ENCODE results near the gene OSGIN1. TPM values are rescaled to one million over a fixed set of nuclear protein-coding genes. Genes with fewer than 3 reads are reported as not detected.
A peak's percentile ranks its signal among the peaks of the same experiment; 100 is the strongest.

The OSGIN1 gene
- total RNA-seq, 1 experiment from 2014 or later = 1.7 TPM

GRCh38 chr16:83953796-83954576 is 946 bp downstream of the OSGIN1 start (continued):
- TF ChIP-seq, protein P1, sequence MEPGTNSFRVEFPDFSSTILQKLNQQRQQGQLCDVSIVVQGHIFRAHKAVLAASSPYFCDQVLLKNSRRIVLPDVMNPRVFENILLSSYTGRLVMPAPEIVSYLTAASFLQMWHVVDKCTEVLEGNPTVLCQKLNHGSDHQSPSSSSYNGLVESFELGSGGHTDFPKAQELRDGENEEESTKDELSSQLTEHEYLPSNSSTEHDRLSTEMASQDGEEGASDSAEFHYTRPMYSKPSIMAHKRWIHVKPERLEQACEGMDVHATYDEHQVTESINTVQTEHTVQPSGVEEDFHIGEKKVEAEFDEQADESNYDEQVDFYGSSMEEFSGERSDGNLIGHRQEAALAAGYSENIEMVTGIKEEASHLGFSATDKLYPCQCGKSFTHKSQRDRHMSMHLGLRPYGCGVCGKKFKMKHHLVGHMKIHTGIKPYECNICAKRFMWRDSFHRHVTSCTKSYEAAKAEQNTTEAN (CRISPR knock-in tag; IDR thresholded peaks at IDR 0.05) = no peak

GRCh38 chr16:83954577-83955016 is 1.6 kb downstream of the OSGIN1 start:
- Mint-ChIP-seq H3K27me3 (ENCODE audit: low read depth) (no peaks in the 10 kb centered on the region), H3K27ac (no peak overlapping the region), H3K36me3 (no peaks in the 10 kb centered on the region), H3K4me1 (peaks cover 8% of the 10 kb centered on the region), H3K4me3 (no peak overlapping the region; the same call in 1 of the 2 replicates), H3K9me3 (peaks cover 5% of the 10 kb centered on the region; the same call in 1 of the 2 replicates)
- peak; percentile 29 for ATAC-seq
- POLR2A ChIA-PET = no interaction called here
- TF ChIP-seq GTF2I (CRISPR knock-in tag; conservative IDR thresholded peaks at IDR 0.05) = no peak
- CTCF ChIA-PET = interaction anchor here (0.5 to 2.2 kb wide), 20 partner anchors 10 to 1073 kb away, joined by 3 to 28 read pairs (median 5); partner anchors contain the start of genes KIAA0513, SLC38A8 and TAF1C
- no peak for DNase-seq (ENCODE audit: low spot score)

DNA sequence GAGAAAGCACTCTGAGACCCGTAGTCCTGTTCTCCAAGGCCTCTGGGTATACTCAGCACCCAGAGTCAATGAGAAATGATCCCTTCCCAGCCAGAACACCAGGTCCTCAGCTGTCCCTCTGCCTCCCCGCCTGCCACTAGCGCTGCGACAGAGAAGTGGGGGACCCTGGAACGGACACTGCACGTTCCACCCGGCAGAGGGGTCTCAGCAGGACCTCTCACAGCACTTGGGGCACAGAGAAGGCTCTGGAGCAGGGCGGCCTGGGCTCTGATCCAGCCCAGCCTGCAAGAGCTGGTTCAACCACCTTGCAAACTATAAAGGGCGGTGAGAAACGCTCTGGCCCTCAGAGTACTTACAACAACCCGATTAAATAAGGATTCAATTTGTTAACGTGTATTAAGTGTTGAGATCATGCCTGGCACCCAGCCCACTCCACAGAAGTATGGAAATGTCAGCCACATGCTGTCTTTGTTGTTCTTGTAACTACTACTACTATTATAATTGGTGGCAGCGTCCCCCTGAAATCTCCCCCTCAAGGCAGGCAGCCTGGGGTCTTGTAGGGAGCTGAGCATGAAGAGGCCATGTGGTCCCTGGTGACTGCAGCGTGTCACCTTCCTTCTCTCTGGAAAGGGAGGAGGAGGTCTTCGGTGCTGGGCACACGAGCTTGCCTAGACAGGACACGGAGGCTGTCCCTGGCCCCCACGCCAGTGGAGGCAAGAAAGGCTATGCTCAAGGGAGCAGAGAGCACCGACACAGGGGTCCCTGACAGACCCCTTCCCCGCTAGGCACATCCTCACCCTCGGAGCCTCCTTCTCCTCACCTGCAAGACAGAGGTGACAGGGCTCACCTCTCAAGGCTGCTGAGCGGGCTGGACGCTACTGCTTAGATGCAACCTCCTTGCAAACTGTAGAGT is 2.4 kb downstream of the OSGIN1 start:
- ChIA-PET POLR2A (no interaction called here), CTCF (interaction anchor here (0.8 to 4.9 kb wide), 9 partner anchors 15 to 129 kb away, joined by 3 to 131 read pairs (median 17); partner anchors contain the start of gene SLC38A8)
- DNase-seq (ENCODE audit: low spot score) = no peak
- TF ChIP-seq TEAD4 (CRISPR knock-in tag; IDR thresholded peaks at IDR 0.05) (no peak), FOXP1 (CRISPR knock-in tag; IDR thresholded peaks at IDR 0.05; ENCODE audit: borderline replicate concordance) (no peak), PREB (CRISPR knock-in tag; IDR thresholded peaks at IDR 0.05; ENCODE audit: borderline replicate concordance) (no peak), NFATC4 (CRISPR knock-in tag; IDR thresholded peaks at IDR 0.05) (no peak), OVOL2 (CRISPR knock-in tag; IDR thresholded peaks at IDR 0.05; ENCODE audit: borderline replicate concordance) (no peak), ZBTB21 (CRISPR knock-in tag; IDR thresholded peaks at IDR 0.05; ENCODE audit: borderline replicate concordance) (no peak), KAT7 (CRISPR knock-in tag; IDR thresholded peaks at IDR 0.05; ENCODE audit: borderline replicate concordance) (no peak), PRDM15 (CRISPR knock-in tag; IDR thresholded peaks at IDR 0.05) (no peak), ZNF219 (CRISPR knock-in tag; IDR thresholded peaks at IDR 0.05; ENCODE audit: borderline replicate concordance) (no peak), ATF1 (CRISPR knock-in tag; IDR thresholded peaks at IDR 0.05) (no peak), CREM (CRISPR knock-in tag; IDR thresholded peaks at IDR 0.05) (no peak), JAZF1 (CRISPR knock-in tag; IDR thresholded peaks at IDR 0.05) (no peak), ATF3 (CRISPR knock-in tag; conservative IDR thresholded peaks at IDR 0.05) (no peak), HMGXB4 (CRISPR knock-in tag; IDR thresholded peaks at IDR 0.05) (no peak), ZNF121 (CRISPR knock-in tag; IDR thresholded peaks at IDR 0.05) (no peak), TP53 (CRISPR knock-in tag; IDR thresholded peaks at IDR 0.05) (no peak)
- H3K4me1 Mint-ChIP-seq = peaks cover 8% of the 10 kb centered on the region
- H3K4me3 Mint-ChIP-seq = no peak overlapping the region
- no peak overlapping the region for H3K27ac Mint-ChIP-seq
- ATAC-seq = no peak
- H3K27me3 Mint-ChIP-seq (ENCODE audit: low read depth) = no peaks in the 10 kb centered on the region
- peaks cover 5% of the 10 kb centered on the region; the same call in 1 of the 2 replicates for H3K9me3 Mint-ChIP-seq
- no peaks in the 10 kb centered on the region for H3K36me3 Mint-ChIP-seq

All from WTC11 (cell line).